ENCODE data around the gene ELF3.
"Not testable (repeated sequence)": the region's sequence is repeated elsewhere in the genome, so short reads cannot be mapped to it uniquely, and the experiment has no call there.

The ELF3 gene

GRCh38 chr1:202058001-202058908 is 47.9 kb downstream of the ELF3 start:
- H3K27ac Mint-ChIP-seq, result peak overlapping the region; percentile 71
- peaks cover 7 to 21% of the 10 kb centered on the region in 2 donors for H3K27me3 Mint-ChIP-seq
- peaks cover 0 to 2% of the 10 kb centered on the region in 2 donors for H3K4me1 Mint-ChIP-seq
- no peak for ATAC-seq (replicated peaks)
- H3K9me3 Mint-ChIP-seq, result no peaks in the 10 kb centered on the region
- no peak for DNase-seq
- H3K36me3 Mint-ChIP-seq, result no peaks in the 10 kb centered on the region
- no peak overlapping the region for H3K4me3 Mint-ChIP-seq

- H3K4me3 Mint-ChIP-seq, result no peak overlapping the region
- H3K4me1 Mint-ChIP-seq, result peaks cover 0 to 2% of the 10 kb centered on the region in 2 donors
- no peaks in the 10 kb centered on the region for H3K36me3 Mint-ChIP-seq
- H3K27me3 Mint-ChIP-seq, result peaks cover 7 to 21% of the 10 kb centered on the region in 2 donors
- H3K27ac Mint-ChIP-seq, result no peak overlapping the region
- ATAC-seq (replicated peaks), result no peak
- no peak for DNase-seq
- H3K9me3 Mint-ChIP-seq, result no peaks in the 10 kb centered on the region
Observed at GRCh38 chr1:202061055-202061454, 50.7 kb downstream of the ELF3 start.

GRCh38 chr1:202061787-202062186 is 51.4 kb downstream of the ELF3 start:
- H3K27me3 Mint-ChIP-seq, result peaks cover 7 to 21% of the 10 kb centered on the region in 2 donors
- not testable (repeated sequence) for DNase-seq; ATAC-seq (replicated peaks)

GRCh38 chr1:202062636-202063035 is 52.2 kb downstream of the ELF3 start:
- not testable (repeated sequence) for ATAC-seq (replicated peaks); H3K4me3 Mint-ChIP-seq; DNase-seq; H3K4me1 Mint-ChIP-seq; H3K27ac Mint-ChIP-seq; H3K9me3 Mint-ChIP-seq; H3K36me3 Mint-ChIP-seq
- peaks cover 11 to 21% of the 10 kb centered on the region in 2 donors for H3K27me3 Mint-ChIP-seq

More at GRCh38 chr1:202061787-202062186, 51.4 kb downstream of the ELF3 start:
- not testable (repeated sequence) for H3K27ac Mint-ChIP-seq, H3K4me3 Mint-ChIP-seq, H3K4me1 Mint-ChIP-seq, H3K9me3 Mint-ChIP-seq, H3K36me3 Mint-ChIP-seq

GRCh38 chr1:202063093-202063492 is 52.7 kb downstream of the ELF3 start:
- Mint-ChIP-seq H3K27me3 (peaks cover 12 to 20% of the 10 kb centered on the region in 2 donors), H3K36me3 (no peaks in the 10 kb centered on the region), H3K27ac (no peak overlapping the region), H3K9me3 (no peaks in the 10 kb centered on the region), H3K4me3 (no peak overlapping the region), H3K4me1 (peaks cover 0 to 2% of the 10 kb centered on the region in 2 donors)
- ATAC-seq (replicated peaks), result no peak
- DNase-seq, result no peak

GRCh38 chr1:202064889-202065312 is 54.5 kb downstream of the ELF3 start:
- not testable (repeated sequence) for H3K27ac Mint-ChIP-seq; H3K9me3 Mint-ChIP-seq; ATAC-seq (replicated peaks); H3K4me1 Mint-ChIP-seq; H3K27me3 Mint-ChIP-seq; DNase-seq; H3K36me3 Mint-ChIP-seq; H3K4me3 Mint-ChIP-seq

All from stimulated activated naive B cell treated with anti-CD40 and anti-IgM and Interleukin-4, amounts not matched to agents 10 μg/mL and 1 μg/mL and 100 μg/mL, for 72 hours (primary cell).